GM12873 (cell line): ENCODE measurements around the gene ALDOC.
A peak's percentile ranks its signal among the peaks of the same experiment; 100 is the strongest.

Experiments
- CTCF ChIP-seq: IDR thresholded peaks from 2 replicates; pipeline ENCODE4 v1.5.1; 2012; ENCODE audit warnings: low read depth, mild to moderate bottlenecking, moderate library complexity, low read length, control low read depth; ENCODE audit not compliant: insufficient read depth; ENCODE audit errors: missing control alignments

Gene ALDOC

GRCh38 chr17:28580959-28581358 lies 4.3 kb upstream of the ALDOC start:
- TF ChIP-seq CTCF, result no peak

GRCh38 chr17:28579526-28579925 lies 2.8 kb upstream of the ALDOC start:
- no peak for TF ChIP-seq CTCF

GRCh38 chr17:28578246-28579195 lies 1.8 kb upstream of the ALDOC start:
- TF ChIP-seq CTCF, result no peak

- TF ChIP-seq CTCF, result no peak
Observed at GRCh38 chr17:28577466-28577824, 750 bp upstream of the ALDOC start.

- peak; percentile 39 for TF ChIP-seq CTCF
Observed at GRCh38 chr17:28575126-28575795, 1.4 kb downstream of the ALDOC start.

- TF ChIP-seq CTCF, result peak; percentile 36
Observed at GRCh38 chr17:28574526-28574925, 2.2 kb downstream of the ALDOC start.

- no peak for TF ChIP-seq CTCF
Observed at GRCh38 chr17:28573966-28574480, 2.7 kb downstream of the ALDOC start.
